Measurements from ENCODE around the gene ZBTB20.

Gene ZBTB20

GRCh38 chr3:114551770-114552526 lies 595.1 kb downstream of the ZBTB20 start:
- DNase-seq (ENCODE audit: low read depth in 2 of 3, low spot score in 1 of 3): no peak

GRCh38 chr3:114550165-114550564 lies 596.9 kb downstream of the ZBTB20 start:
- DNase-seq (ENCODE audit: low read depth in 2 of 3, low spot score in 1 of 3): no peak

GRCh38 chr3:114545193-114545592 lies 601.9 kb downstream of the ZBTB20 start:
- no peak for DNase-seq (ENCODE audit: low read depth in 2 of 3, low spot score in 1 of 3)

GRCh38 chr3:114542359-114542758 lies 604.7 kb downstream of the ZBTB20 start:
- no peak for DNase-seq (ENCODE audit: low read depth in 2 of 3, low spot score in 1 of 3)

GRCh38 chr3:114539525-114539924 lies 607.6 kb downstream of the ZBTB20 start:
- no peak for DNase-seq (ENCODE audit: low read depth in 2 of 3, low spot score in 1 of 3)

- DNase-seq (ENCODE audit: low read depth in 2 of 3, low spot score in 1 of 3): no peak
These were observed 608.9 kb downstream of the ZBTB20 start for GRCh38 chr3:114538211-114538610.

GRCh38 chr3:114528517-114528916 lies 618.6 kb downstream of the ZBTB20 start:
- DNase-seq (ENCODE audit: low read depth in 2 of 3, low spot score in 1 of 3): no peak

DNA sequence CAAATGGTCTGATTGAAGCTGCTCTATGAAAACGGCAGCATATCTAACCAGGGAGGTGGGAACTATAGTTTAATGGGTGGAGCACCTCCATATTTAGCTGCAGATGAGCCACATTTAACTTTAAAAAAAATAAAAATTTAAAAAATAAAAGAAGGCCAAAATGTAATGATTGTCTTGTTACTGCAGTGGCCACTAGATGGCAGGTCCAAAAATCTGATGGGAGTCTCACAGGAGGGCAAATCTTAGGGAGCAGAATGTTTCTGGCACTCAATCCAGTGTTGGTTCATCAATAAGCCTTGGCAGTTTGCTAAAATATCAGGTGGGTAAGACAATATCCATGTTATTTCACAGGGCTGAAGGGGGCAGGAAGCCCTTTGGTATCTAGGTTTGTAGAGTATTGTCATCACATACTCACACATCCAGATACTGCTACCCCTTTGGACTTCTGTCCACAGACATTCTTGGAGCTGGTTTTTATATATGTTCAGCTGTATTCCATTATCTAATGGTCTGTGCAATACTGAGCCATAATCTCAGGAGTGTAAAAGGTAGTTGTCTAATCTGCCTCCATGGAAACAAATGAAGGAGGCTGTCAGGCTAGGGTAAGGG lies 619.9 kb downstream of the ZBTB20 start:
- DNase-seq (ENCODE audit: low read depth in 2 of 3, low spot score in 1 of 3): no peak

GRCh38 chr3:114525278-114525677 lies 621.8 kb downstream of the ZBTB20 start:
- DNase-seq (ENCODE audit: low read depth in 2 of 3, low spot score in 1 of 3): no peak

GRCh38 chr3:114519415-114519814 lies 627.7 kb downstream of the ZBTB20 start:
- DNase-seq (ENCODE audit: low read depth in 2 of 3, low spot score in 1 of 3): no peak

- no peak for DNase-seq (ENCODE audit: low read depth in 2 of 3, low spot score in 1 of 3)
These were observed 628.8 kb downstream of the ZBTB20 start for GRCh38 chr3:114518206-114518808.

- no peak for DNase-seq (ENCODE audit: low read depth in 2 of 3, low spot score in 1 of 3)
These were observed 636.9 kb downstream of the ZBTB20 start for GRCh38 chr3:114510201-114510600.

GRCh38 chr3:114509756-114510155 lies 637.3 kb downstream of the ZBTB20 start:
- DNase-seq (ENCODE audit: low read depth in 2 of 3, low spot score in 1 of 3): no peak

- no peak for DNase-seq (ENCODE audit: low read depth in 2 of 3, low spot score in 1 of 3)
These were observed 638.1 kb downstream of the ZBTB20 start for GRCh38 chr3:114508976-114509375.

GRCh38 chr3:114508208-114508607 lies 638.9 kb downstream of the ZBTB20 start:
- no peak for DNase-seq (ENCODE audit: low read depth in 2 of 3, low spot score in 1 of 3)

DNA sequence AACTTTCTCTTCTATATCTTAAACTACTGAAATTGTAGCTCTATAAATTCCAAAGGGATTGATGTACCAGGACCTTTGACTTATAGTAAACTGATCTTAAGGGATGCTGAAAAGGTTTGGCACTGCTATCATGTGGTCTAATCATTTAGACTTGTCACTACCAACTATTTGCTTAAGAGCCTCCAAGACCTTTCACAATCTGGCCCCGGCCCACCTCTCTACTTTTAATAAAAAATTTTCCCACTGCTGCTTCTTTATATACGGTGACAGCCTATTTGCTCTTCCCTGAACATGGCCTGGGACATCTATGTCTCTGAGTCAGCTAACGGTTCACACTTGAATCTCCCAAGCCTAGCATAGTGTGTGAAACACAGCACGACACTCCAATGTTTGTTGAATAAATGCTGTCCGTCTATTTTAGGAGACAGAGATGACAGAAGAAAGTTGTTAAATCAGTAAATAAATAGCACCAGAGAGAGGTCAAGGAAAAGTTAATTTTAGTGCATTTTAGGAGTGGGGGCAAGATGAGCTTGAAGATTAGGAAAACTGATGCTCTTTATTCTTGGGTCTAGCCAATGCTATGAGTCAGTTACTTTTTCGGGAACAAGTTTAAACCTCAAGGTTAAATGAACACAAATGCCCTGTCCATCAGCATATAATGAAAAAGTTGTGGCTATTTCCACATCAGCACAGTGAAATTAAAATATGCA lies 640.3 kb downstream of the ZBTB20 start:
- no peak for DNase-seq (ENCODE audit: low read depth in 2 of 3, low spot score in 1 of 3)

DNA sequence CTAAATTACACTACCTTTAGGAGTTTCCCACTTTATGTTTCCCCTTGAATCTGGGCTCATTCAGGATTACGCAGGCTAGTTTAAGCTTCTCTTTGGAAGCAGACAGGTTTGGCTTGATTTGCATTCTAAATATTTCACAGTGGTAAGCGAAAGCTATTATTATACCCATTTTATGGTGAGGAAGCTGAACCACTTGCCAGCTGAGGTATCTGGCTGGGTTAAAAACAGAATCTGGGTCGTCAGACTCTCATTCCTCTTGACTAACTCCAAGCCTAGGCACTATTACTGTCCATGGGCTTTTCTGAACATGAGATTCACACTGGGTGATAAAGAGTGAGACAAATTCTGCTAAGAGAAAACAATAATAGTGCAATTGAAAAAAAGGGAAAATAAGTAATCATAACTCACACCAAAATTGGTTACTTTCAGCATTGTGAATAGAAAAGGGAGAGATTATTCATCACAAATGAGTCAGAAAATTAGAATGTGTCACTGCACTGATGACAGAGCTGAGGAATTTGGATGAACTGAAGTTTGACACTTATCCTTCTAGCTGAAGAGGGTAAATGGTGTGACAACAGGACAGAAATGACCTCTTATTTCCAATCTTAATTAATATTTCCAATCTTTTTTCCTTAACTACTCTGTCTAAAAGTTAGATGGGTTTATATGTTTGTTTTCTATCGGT lies 642.0 kb downstream of the ZBTB20 start:
- no peak for DNase-seq (ENCODE audit: low read depth in 2 of 3, low spot score in 1 of 3)

- no peak for DNase-seq (ENCODE audit: low read depth in 2 of 3, low spot score in 1 of 3)
These were observed 644.9 kb downstream of the ZBTB20 start for GRCh38 chr3:114502204-114502603.

DNA sequence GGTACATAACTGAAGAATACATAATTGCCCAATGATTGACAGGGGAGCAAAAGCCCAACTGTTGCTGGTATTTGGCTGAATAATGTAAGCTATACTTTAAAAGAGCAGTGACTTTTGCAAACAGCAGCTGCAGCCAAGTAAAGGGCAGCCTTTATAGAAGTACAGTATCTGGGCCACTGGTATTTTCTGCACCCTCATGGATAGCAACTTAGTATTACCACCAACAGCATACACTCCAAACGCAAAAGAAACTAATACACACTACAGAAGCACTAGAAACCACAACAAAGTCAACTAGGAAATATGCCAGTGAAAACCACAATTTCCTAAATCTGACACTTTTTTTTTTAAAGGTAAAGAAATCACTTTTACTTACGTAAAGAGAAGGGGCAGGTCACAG lies 647.1 kb downstream of the ZBTB20 start:
- no peak for DNase-seq (ENCODE audit: low read depth in 2 of 3, low spot score in 1 of 3)

DNA sequence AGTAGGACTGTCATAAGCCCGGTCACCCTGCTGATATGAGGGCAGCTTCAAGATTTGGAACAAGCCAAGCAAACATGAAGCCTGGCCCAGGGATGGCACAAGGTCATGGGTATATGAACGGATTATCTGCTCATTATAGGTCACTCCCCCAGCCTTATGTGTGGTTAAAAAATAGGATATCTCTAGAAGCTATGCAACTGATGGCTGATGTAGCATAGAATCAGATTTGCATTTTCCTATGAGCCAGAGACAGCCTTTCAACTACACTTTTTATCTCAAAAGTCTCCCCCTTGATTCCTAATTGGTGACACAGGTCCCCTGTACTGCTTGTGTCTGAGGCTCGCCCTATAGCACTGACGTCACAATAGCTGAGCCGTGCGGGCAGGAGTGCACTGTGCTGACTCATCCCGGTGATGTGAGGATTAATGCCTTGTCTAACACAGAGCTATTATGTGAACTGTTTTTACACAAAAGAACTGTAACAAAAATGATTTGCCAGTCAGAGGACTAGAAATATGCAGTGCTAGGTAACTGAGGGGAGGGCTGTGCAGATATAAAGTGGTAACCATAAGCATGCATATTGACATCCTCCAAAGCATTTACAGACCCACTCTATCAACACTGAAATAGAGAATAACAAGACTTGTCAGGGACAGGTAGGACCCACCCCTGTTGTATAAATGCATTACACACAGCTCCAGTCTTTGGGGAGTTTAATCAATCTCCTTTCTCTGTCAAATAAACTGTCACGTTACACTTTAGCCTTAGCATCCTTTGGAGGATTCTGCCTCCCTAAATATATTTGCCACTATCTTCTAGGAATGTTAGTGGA lies 648.3 kb downstream of the ZBTB20 start:
- DNase-seq (ENCODE audit: low read depth in 2 of 3, low spot score in 1 of 3): no peak
